HCT116 (cell line): ENCODE data around the gene UACA.

Experiments used
- CTCF ChIP-seq, 3 experiments: fragments of 200-600 bp in 1 of 3; sonication (generic) in 1 of 3; IDR thresholded peaks in 2 of 3; conservative IDR thresholded peaks in 1 of 3; 2 replicates each; pipeline ENCODE4 v1.5.1; 2012 to 2017; ENCODE audit warnings: low read depth in 2 of 3, low read length in 2 of 3, antibody characterized with exemption in 1 of 3, borderline replicate concordance in 1 of 3, control low read depth in 1 of 3, mild to moderate bottlenecking in 1 of 3, mixed read lengths in 1 of 3, mixed run types in 1 of 3, moderate library complexity in 1 of 3; ENCODE audit not compliant: insufficient read depth in 1 of 3
- EGR1 ChIP-seq: IDR thresholded peaks from 2 replicates; pipeline ENCODE4 v1.6.1; 2012; ENCODE audit warnings: low read depth
- EZH2 ChIP-seq: fragments of 200-600 bp; sonication (generic); IDR thresholded peaks from 2 replicates; pipeline ENCODE4 v1.6.1; 2017; ENCODE audit warnings: antibody characterized with exemption, mixed run types
- EZH2phosphoT487 ChIP-seq: fragments of 200-600 bp; IDR thresholded peaks from 2 replicates; pipeline ENCODE4 v1.6.1; 2018; ENCODE audit warnings: antibody characterized with exemption, borderline replicate concordance
- MAX ChIP-seq: IDR thresholded peaks from 2 replicates; pipeline ENCODE4 v1.6.1; 2012
- POLR2A ChIP-seq: IDR thresholded peaks from 2 replicates; pipeline ENCODE4 v1.7.0; 2011; ENCODE audit warnings: borderline replicate concordance; ENCODE audit not compliant: insufficient read depth, insufficient read length; ENCODE audit errors: extremely low read depth
- POLR2AphosphoS5 ChIP-seq: IDR thresholded peaks from 2 replicates; pipeline ENCODE4 v1.6.1; 2011; ENCODE audit warnings: mild to moderate bottlenecking, low read depth, low read length, moderate library complexity
- RAD21 ChIP-seq: IDR thresholded peaks from 2 replicates; pipeline ENCODE4 v1.6.1; 2012; ENCODE audit warnings: low read depth, mild to moderate bottlenecking
- SP1 ChIP-seq: IDR thresholded peaks from 2 replicates; pipeline ENCODE4 v1.6.1; 2012; ENCODE audit warnings: low read depth
- ZFX ChIP-seq: fragments of 450-650 bp; IDR thresholded peaks from 2 replicates; pipeline ENCODE4 v1.6.1; 2017

DNA sequence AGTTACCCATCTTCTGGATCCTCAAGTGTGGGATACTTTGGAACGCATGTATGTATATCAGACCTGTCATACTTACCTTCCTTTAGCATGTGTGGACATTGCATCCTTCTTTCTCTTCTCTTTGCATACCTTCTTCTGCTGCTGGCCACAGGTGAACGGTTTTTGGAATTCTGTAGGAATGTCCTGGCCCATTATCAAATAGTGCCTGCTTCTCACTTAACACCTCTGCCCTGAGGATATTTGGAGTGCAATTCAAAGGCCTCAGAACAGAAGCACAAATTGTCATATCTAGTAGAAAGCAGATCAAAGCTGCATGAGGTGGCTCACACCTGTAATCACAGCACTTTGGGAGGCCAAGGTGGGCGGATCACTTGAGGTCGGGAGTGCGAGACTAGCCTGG lies 34.1 kb upstream of the UACA start:
- no peak for TF ChIP-seq EZH2
- TF ChIP-seq MAX, result no peak
- TF ChIP-seq CTCF (IDR thresholded peaks at IDR 0.05 in 2 of 3, conservative IDR thresholded peaks at IDR 0.05 in 1 of 3; ENCODE audit: borderline replicate concordance in 1 of 3, insufficient read depth in 1 of 3, low read depth in 2 of 3, low read length in 2 of 3), result no peak
- TF ChIP-seq POLR2A, result no peak
- TF ChIP-seq EZH2phosphoT487, result no peak
- no peak for TF ChIP-seq RAD21
- TF ChIP-seq SP1, result no peak
- no peak for TF ChIP-seq ZFX
- no peak for TF ChIP-seq POLR2AphosphoS5
- no peak for TF ChIP-seq EGR1
